Thyroid gland (tissue), 4 donors: ENCODE results near the gene LDLRAD4. TPM values are rescaled to one million over a fixed set of nuclear protein-coding genes. Genes with fewer than 3 reads are reported as not detected.
A peak's percentile ranks its signal among the peaks of the same experiment; 100 is the strongest.

ENCODE experiments used
- DNase-seq, 2 donors: peaks; one replicate each; pipeline ENCODE4 v3.0.0-alpha.2; 2019
- H3K27ac ChIP-seq, 3 donors: fragments of 200-600 bp; sonication (generic); 1 replicate in 2 of 3; 2 replicates in 1 of 3; pipeline ENCODE4 v1.5.1; 2016 to 2019; ENCODE audit warnings: mild to moderate bottlenecking in 1 of 3, moderate library complexity in 1 of 3
- H3K27me3 ChIP-seq: fragments of 200-600 bp; sonication (generic); one replicate; pipeline ENCODE4 v1.5.1; 2019
- H3K36me3 ChIP-seq, 2 donors: fragments of 200-600 bp; sonication (generic); one replicate each; pipeline ENCODE4 v1.5.1; 2016 to 2019
- H3K4me1 ChIP-seq, 2 donors: fragments of 200-600 bp; sonication (generic); one replicate each; pipeline ENCODE4 v1.5.1; 2017 to 2019
- H3K4me3 ChIP-seq, 3 donors: fragments of 200-600 bp; sonication (generic); replicated peaks in 1 of 3; 1 replicate in 2 of 3; 2 replicates in 1 of 3; pipeline ENCODE4 v1.5.1; 2016; ENCODE audit warnings: mild to moderate bottlenecking in 1 of 3
- H3K9me3 ChIP-seq: fragments of 200-600 bp; sonication (generic); one replicate; pipeline ENCODE4 v1.5.1; 2017
- CTCF ChIP-seq, 6 experiments: fragments of 200-600 bp in 3 of 6; fragments of 450-650 bp in 3 of 6; sonication (generic) in 3 of 6; IDR thresholded peaks; one replicate each; pipeline ENCODE4 v1.5.1; 2016 to 2019; ENCODE audit warnings: antibody characterized with exemption in 6 of 6, mild to moderate bottlenecking in 2 of 6, inconsistent platforms in 1 of 6, moderate library complexity in 1 of 6
- POLR2A ChIP-seq, 2 donors: fragments of 450-650 bp; IDR thresholded peaks; one replicate each; pipeline ENCODE4 v1.6.1; 2017; ENCODE audit warnings: antibody characterized with exemption in 2 of 2, mild to moderate bottlenecking in 2 of 2, moderate library complexity in 1 of 2
- WGBS, 2 donors: methylation state at CpG; one replicate each; pipeline ENCODE4 v1.1.5; 2017; 5-methylcytosine and 5-hydroxymethylcytosine counted together
- intact Hi-C: fragments of 100-400 bp; cut with DNase I; formaldehyde crosslinking; loops from one replicate; pipeline ENCODE4 v1.15.1; 2023
- total RNA-seq, 4 donors: library from RNA; depleted of rRNA; stranded (reverse); fragments of >200 nt; gene quantifications; one replicate each; pipeline ENCODE4 v1.2.3, GENCODE V29; 2016

The LDLRAD4 gene
- total RNA-seq, 4 donors from 2014 or later, result 23.7 to 35.7 (median 29.7) TPM

- no peak overlapping the region for H3K27ac ChIP-seq
- no peak for TF ChIP-seq CTCF (IDR thresholded peaks at IDR 0.05)
- no peak for TF ChIP-seq POLR2A (IDR thresholded peaks at IDR 0.05)
- peaks cover 29 to 36% of the 10 kb centered on the region in 2 donors for H3K4me1 ChIP-seq
- no peaks in the 10 kb centered on the region for H3K36me3 ChIP-seq
- H3K27me3 ChIP-seq, result no peaks in the 10 kb centered on the region
- H3K9me3 ChIP-seq, result no peaks in the 10 kb centered on the region
- H3K4me3 ChIP-seq, result no peak overlapping the region
- no peak for DNase-seq
- intact Hi-C loops, result no loop called here
- 83 to 84% methylated on average over 18 of the region's 18 CpGs for WGBS, 2 donors
Observed at GRCh38 chr18:13256444-13257305, 38.1 kb downstream of the LDLRAD4 start.

GRCh38 chr18:13257361-13257980 is 38.9 kb downstream of the LDLRAD4 start:
- H3K4me1 ChIP-seq, result peaks cover 34 to 44% of the 10 kb centered on the region in 2 donors
- no peak overlapping the region for H3K27ac ChIP-seq
- H3K36me3 ChIP-seq, result no peaks in the 10 kb centered on the region
- 83 to 96% methylated on average over 7 of the region's 8 CpGs for WGBS, 2 donors
- H3K9me3 ChIP-seq, result no peaks in the 10 kb centered on the region
- no peak overlapping the region for H3K4me3 ChIP-seq
- TF ChIP-seq CTCF (IDR thresholded peaks at IDR 0.05) (no peak), POLR2A (IDR thresholded peaks at IDR 0.05) (no peak)
- H3K27me3 ChIP-seq, result no peaks in the 10 kb centered on the region
- intact Hi-C loops, result no loop called here
- no peak for DNase-seq

GRCh38 chr18:13258921-13259320 is 40.4 kb downstream of the LDLRAD4 start:
- 19 to 40% methylated on average over 6 of the region's 6 CpGs for WGBS, 2 donors
- peak overlapping the region in 2 of 3 donors; percentile 89 for H3K27ac ChIP-seq
- peaks cover 34 to 46% of the 10 kb centered on the region in 2 donors for H3K4me1 ChIP-seq
- intact Hi-C loops, result no loop called here
- H3K36me3 ChIP-seq, result no peaks in the 10 kb centered on the region
- no peaks in the 10 kb centered on the region for H3K27me3 ChIP-seq
- TF ChIP-seq POLR2A (IDR thresholded peaks at IDR 0.05) (no peak), CTCF (IDR thresholded peaks at IDR 0.05) (no peak)
- no peaks in the 10 kb centered on the region for H3K9me3 ChIP-seq
- peak; percentile 76 for DNase-seq
- no peak overlapping the region for H3K4me3 ChIP-seq

GRCh38 chr18:13259701-13260100 is 41.1 kb downstream of the LDLRAD4 start:
- H3K27ac ChIP-seq, result peak overlapping the region; percentile 61 to 89 (median 89)
- no peak overlapping the region for H3K4me3 ChIP-seq
- no peaks in the 10 kb centered on the region for H3K9me3 ChIP-seq
- H3K36me3 ChIP-seq, result no peaks in the 10 kb centered on the region
- TF ChIP-seq CTCF (IDR thresholded peaks at IDR 0.05), result no peak
- no peak for TF ChIP-seq POLR2A (IDR thresholded peaks at IDR 0.05)
- peaks cover 34 to 53% of the 10 kb centered on the region in 2 donors for H3K4me1 ChIP-seq
- intact Hi-C loops, result no loop called here
- no peaks in the 10 kb centered on the region for H3K27me3 ChIP-seq
- no peak for DNase-seq
- 50 to 61% methylated on average over 7 of the region's 7 CpGs for WGBS, 2 donors
